Keratinocyte (primary cell): ENCODE measurements around the gene CMKLR1.

Experiments used
- EZH2 ChIP-seq: IDR thresholded peaks from one replicate; pipeline ENCODE4 v1.6.1; 2012; ENCODE audit warnings: inconsistent platforms, mild to moderate bottlenecking, low read length, moderate library complexity
- TF ChIP-seq, protein P1 (sequence below), 3 experiments: IDR thresholded peaks in 1 of 3; conservative IDR thresholded peaks in 1 of 3; optimal IDR thresholded peaks in 1 of 3; 2 replicates in 2 of 3; 3 replicates in 1 of 3; pipeline versions ENCODE3 to v1.5.1; 2011; ENCODE audit warnings: low read length in 3 of 3, mild to moderate bottlenecking in 3 of 3, moderate library complexity in 2 of 3, control low read depth in 1 of 3, inconsistent platforms in 1 of 3; ENCODE audit not compliant: insufficient read depth in 2 of 3; ENCODE audit errors: extremely low read depth in 1 of 3

DNA sequence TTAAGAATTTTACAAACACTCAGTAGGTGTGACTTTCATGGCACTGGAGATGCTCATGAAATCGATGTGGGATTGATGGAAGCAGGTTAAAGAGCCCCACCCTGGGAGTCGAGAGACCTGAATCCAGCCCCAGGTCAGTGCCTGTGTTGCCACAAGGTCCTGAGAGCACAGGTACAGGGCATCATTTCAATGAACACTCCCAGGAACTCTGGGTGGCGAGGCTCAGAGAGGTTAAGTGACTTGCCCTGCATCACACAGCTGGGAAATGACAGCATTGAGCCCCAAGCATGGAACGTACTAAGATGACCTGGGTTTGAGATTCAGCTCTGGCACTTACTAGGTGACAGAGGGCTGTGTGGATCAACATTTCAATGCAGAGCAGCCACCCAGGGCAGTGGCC lies 98.2 kb downstream of the CMKLR1 start:
- TF ChIP-seq, protein P1, sequence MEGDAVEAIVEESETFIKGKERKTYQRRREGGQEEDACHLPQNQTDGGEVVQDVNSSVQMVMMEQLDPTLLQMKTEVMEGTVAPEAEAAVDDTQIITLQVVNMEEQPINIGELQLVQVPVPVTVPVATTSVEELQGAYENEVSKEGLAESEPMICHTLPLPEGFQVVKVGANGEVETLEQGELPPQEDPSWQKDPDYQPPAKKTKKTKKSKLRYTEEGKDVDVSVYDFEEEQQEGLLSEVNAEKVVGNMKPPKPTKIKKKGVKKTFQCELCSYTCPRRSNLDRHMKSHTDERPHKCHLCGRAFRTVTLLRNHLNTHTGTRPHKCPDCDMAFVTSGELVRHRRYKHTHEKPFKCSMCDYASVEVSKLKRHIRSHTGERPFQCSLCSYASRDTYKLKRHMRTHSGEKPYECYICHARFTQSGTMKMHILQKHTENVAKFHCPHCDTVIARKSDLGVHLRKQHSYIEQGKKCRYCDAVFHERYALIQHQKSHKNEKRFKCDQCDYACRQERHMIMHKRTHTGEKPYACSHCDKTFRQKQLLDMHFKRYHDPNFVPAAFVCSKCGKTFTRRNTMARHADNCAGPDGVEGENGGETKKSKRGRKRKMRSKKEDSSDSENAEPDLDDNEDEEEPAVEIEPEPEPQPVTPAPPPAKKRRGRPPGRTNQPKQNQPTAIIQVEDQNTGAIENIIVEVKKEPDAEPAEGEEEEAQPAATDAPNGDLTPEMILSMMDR (optimal IDR thresholded peaks at IDR 0.05 in 1 of 3, IDR thresholded peaks at IDR 0.05 in 1 of 3, conservative IDR thresholded peaks at IDR 0.05 in 1 of 3; ENCODE audit: extremely low read depth in 1 of 3, insufficient read depth in 2 of 3, low read length in 3 of 3) = no peak
- TF ChIP-seq EZH2 = no peak
